ENCODE results near the gene COQ10A. TPM values are rescaled to one million over a fixed set of nuclear protein-coding genes. Genes with fewer than 3 reads are reported as not detected.

COQ10A gene
- total and polyA plus RNA-seq, 2 of the 13 experiments (the other 11 are each of a cell fraction or from before 2014, with no cell fraction given): 21.0 to 37.3 TPM

DNA sequence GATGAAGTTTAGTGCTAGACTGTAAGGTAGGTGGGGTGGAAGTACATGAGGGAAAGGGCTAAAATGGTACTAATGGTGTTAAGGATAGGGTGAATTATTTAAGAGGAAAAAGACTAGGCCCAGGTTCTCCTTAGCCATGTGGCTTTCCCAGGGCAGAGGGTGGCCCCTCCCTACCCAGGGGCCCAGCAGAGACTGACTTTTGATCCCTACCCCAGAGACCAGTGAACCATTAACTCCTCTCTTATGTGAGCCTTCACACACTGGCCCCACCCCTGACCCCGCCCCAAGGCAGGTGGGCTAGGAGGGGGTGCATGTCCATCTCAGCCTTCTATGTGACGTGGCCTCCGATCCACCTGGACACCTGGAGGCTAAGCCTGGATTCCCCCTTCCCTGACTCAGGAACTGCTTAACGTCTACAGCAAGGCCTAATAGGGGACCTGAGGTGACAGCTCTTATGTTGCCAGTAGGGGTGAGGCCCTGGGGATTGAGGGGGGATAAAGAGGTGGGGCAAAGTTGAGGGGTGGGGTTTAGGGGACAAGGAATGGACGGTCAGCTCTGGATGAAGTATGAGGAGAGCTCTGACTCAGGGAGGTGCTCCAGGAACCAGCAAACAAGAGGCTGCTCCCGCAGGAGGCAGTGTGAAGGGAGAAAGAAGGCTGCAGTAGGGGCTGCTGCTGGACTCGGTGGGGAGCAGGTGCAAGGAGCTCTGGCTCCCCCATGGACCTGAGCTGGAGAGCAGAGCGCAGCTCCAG, 36.1 kb upstream of the COQ10A start (continued):
- TF ChIP-seq, protein P1, sequence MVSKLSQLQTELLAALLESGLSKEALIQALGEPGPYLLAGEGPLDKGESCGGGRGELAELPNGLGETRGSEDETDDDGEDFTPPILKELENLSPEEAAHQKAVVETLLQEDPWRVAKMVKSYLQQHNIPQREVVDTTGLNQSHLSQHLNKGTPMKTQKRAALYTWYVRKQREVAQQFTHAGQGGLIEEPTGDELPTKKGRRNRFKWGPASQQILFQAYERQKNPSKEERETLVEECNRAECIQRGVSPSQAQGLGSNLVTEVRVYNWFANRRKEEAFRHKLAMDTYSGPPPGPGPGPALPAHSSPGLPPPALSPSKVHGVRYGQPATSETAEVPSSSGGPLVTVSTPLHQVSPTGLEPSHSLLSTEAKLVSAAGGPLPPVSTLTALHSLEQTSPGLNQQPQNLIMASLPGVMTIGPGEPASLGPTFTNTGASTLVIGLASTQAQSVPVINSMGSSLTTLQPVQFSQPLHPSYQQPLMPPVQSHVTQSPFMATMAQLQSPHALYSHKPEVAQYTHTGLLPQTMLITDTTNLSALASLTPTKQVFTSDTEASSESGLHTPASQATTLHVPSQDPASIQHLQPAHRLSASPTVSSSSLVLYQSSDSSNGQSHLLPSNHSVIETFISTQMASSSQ (IDR thresholded peaks at IDR 0.05; ENCODE audit: low read depth): peak; percentile 87
- TF ChIP-seq, protein P1 (CRISPR knock-in tag; IDR thresholded peaks at IDR 0.05; ENCODE audit: borderline replicate concordance): peak; percentile 90
- TF ChIP-seq NR2F2 (IDR thresholded peaks at IDR 0.05; ENCODE audit: borderline replicate concordance, low read depth) (no peak), ZFP36L1 (CRISPR knock-in tag; IDR thresholded peaks at IDR 0.05) (no peak; the same call in 1 of the 2 replicates), TMF1 (CRISPR knock-in tag; IDR thresholded peaks at IDR 0.05; ENCODE audit: low read depth) (no peak; the same call in 1 of the 2 replicates), EEA1 (CRISPR knock-in tag; IDR thresholded peaks at IDR 0.05; ENCODE audit: borderline replicate concordance) (no peak), ZFP37 (CRISPR knock-in tag; IDR thresholded peaks at IDR 0.05; ENCODE audit: borderline replicate concordance) (no peak; the same call in 1 of the 2 replicates), TEAD3 (CRISPR knock-in tag; optimal IDR thresholded peaks at IDR 0.05; ENCODE audit: borderline replicate concordance) (no peak), ZNF615 (CRISPR knock-in tag; IDR thresholded peaks at IDR 0.05; ENCODE audit: borderline replicate concordance) (no peak), ZNF354B (CRISPR knock-in tag; IDR thresholded peaks at IDR 0.05) (no peak), SALL1 (CRISPR knock-in tag; IDR thresholded peaks at IDR 0.05) (no peak), U2AF1 (optimal IDR thresholded peaks at IDR 0.05; ENCODE audit: low read depth, low read length) (no peak), ZBTB21 (CRISPR knock-in tag; IDR thresholded peaks at IDR 0.05) (no peak), HDAC6 (IDR thresholded peaks at IDR 0.05; ENCODE audit: low read depth, low read length) (no peak), CC2D1A (CRISPR knock-in tag; IDR thresholded peaks at IDR 0.05) (no peak), KDM3A (CRISPR knock-in tag; IDR thresholded peaks at IDR 0.05; ENCODE audit: low read depth) (no peak)
- TF ChIP-seq, protein P2, sequence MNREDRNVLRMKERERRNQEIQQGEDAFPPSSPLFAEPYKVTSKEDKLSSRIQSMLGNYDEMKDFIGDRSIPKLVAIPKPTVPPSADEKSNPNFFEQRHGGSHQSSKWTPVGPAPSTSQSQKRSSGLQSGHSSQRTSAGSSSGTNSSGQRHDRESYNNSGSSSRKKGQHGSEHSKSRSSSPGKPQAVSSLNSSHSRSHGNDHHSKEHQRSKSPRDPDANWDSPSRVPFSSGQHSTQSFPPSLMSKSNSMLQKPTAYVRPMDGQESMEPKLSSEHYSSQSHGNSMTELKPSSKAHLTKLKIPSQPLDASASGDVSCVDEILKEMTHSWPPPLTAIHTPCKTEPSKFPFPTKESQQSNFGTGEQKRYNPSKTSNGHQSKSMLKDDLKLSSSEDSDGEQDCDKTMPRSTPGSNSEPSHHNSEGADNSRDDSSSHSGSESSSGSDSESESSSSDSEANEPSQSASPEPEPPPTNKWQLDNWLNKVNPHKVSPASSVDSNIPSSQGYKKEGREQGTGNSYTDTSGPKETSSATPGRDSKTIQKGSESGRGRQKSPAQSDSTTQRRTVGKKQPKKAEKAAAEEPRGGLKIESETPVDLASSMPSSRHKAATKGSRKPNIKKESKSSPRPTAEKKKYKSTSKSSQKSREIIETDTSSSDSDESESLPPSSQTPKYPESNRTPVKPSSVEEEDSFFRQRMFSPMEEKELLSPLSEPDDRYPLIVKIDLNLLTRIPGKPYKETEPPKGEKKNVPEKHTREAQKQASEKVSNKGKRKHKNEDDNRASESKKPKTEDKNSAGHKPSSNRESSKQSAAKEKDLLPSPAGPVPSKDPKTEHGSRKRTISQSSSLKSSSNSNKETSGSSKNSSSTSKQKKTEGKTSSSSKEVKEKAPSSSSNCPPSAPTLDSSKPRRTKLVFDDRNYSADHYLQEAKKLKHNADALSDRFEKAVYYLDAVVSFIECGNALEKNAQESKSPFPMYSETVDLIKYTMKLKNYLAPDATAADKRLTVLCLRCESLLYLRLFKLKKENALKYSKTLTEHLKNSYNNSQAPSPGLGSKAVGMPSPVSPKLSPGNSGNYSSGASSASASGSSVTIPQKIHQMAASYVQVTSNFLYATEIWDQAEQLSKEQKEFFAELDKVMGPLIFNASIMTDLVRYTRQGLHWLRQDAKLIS (CRISPR knock-in tag; IDR thresholded peaks at IDR 0.05): no peak
- TF ChIP-seq, protein P3, sequence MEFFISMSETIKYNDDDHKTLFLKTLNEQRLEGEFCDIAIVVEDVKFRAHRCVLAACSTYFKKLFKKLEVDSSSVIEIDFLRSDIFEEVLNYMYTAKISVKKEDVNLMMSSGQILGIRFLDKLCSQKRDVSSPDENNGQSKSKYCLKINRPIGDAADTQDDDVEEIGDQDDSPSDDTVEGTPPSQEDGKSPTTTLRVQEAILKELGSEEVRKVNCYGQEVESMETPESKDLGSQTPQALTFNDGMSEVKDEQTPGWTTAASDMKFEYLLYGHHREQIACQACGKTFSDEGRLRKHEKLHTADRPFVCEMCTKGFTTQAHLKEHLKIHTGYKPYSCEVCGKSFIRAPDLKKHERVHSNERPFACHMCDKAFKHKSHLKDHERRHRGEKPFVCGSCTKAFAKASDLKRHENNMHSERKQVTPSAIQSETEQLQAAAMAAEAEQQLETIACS (CRISPR knock-in tag; IDR thresholded peaks at IDR 0.05): no peak
- TF ChIP-seq, protein P4, sequence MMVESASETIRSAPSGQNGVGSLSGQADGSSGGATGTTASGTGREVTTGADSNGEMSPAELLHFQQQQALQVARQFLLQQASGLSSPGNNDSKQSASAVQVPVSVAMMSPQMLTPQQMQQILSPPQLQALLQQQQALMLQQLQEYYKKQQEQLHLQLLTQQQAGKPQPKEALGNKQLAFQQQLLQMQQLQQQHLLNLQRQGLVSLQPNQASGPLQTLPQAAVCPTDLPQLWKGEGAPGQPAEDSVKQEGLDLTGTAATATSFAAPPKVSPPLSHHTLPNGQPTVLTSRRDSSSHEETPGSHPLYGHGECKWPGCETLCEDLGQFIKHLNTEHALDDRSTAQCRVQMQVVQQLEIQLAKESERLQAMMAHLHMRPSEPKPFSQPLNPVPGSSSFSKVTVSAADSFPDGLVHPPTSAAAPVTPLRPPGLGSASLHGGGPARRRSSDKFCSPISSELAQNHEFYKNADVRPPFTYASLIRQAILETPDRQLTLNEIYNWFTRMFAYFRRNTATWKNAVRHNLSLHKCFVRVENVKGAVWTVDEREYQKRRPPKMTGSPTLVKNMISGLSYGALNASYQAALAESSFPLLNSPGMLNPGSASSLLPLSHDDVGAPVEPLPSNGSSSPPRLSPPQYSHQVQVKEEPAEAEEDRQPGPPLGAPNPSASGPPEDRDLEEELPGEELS (CRISPR knock-in tag; IDR thresholded peaks at IDR 0.05): no peak

Measured in HepG2 (cell line).